Neural progenitor cell (in vitro differentiated cells): Measurements from ENCODE around the gene TICAM2. TPM values are rescaled to one million over a fixed set of nuclear protein-coding genes. Genes with fewer than 3 reads are reported as not detected.
"Not testable (repeated sequence)": the region's sequence is repeated elsewhere in the genome, so short reads cannot be mapped to it uniquely, and the experiment has no call there.

Experiments used
- DNase-seq: peaks from one replicate; pipeline ENCODE4 v3.0.0-alpha.2; 2016; ENCODE audit warnings: low spot score
- H2AFZ ChIP-seq: fragments of 200-600 bp; sonication (generic); replicated peaks from 2 replicates; pipeline ENCODE4 v1.6.1; 2016; ENCODE audit warnings: antibody characterized with exemption
- H3F3A ChIP-seq: fragments of 200-600 bp; sonication (generic); 2 replicates; pipeline ENCODE4 v1.6.1; 2016; ENCODE audit warnings: antibody characterized with exemption, low read depth
- H3K27ac ChIP-seq: fragments of 200-600 bp; sonication (generic); 2 replicates; pipeline ENCODE4 v1.5.1; 2016; ENCODE audit warnings: mild to moderate bottlenecking
- H3K27me3 ChIP-seq: fragments of 200-600 bp; sonication (generic); 2 replicates; pipeline ENCODE4 v1.6.1; 2016; ENCODE audit warnings: mild to moderate bottlenecking, moderate library complexity
- H3K36me3 ChIP-seq: fragments of 200-600 bp; sonication (generic); 2 replicates; pipeline ENCODE4 v1.5.1; 2016
- H3K4me1 ChIP-seq: fragments of 200-600 bp; sonication (generic); 2 replicates; pipeline ENCODE4 v1.6.1; 2016; ENCODE audit warnings: mixed run types
- H3K4me2 ChIP-seq: fragments of 200-600 bp; sonication (generic); 2 replicates; pipeline ENCODE4 v1.6.1; 2016
- H3K4me3 ChIP-seq: fragments of 200-600 bp; sonication (generic); 2 replicates; pipeline ENCODE4 v1.5.1; 2016
- H3K79me2 ChIP-seq: fragments of 200-600 bp; sonication (generic); 2 replicates; pipeline ENCODE4 v1.6.1; 2016; ENCODE audit warnings: low read depth
- H3K9ac ChIP-seq: fragments of 200-600 bp; sonication (generic); 2 replicates; pipeline ENCODE4 v1.6.1; 2016
- H3K9me3 ChIP-seq: fragments of 200-600 bp; sonication (generic); 2 replicates; pipeline ENCODE4 v1.5.1; 2016; ENCODE audit warnings: low read depth
- H4K20me1 ChIP-seq: fragments of 200-600 bp; sonication (generic); 2 replicates; pipeline ENCODE4 v1.6.1; 2016; ENCODE audit warnings: low read depth
- H3K27ac Mint-ChIP-seq: 3 replicates; pipeline ENCODE4 v1.8.0; 2021; ENCODE audit warnings: mixed read lengths
- H3K27me3 Mint-ChIP-seq: 2 replicates; pipeline ENCODE4 v1.8.0; 2022; ENCODE audit warnings: low read depth, mild to moderate bottlenecking, inconsistent platforms, moderate library complexity, mixed read lengths; ENCODE audit not compliant: insufficient read depth
- H3K36me3 Mint-ChIP-seq: 3 replicates; pipeline ENCODE4 v1.8.0; 2021; ENCODE audit warnings: mixed read lengths
- H3K4me1 Mint-ChIP-seq: 3 replicates; pipeline ENCODE4 v1.8.0; 2021; ENCODE audit warnings: mixed read lengths
- H3K4me3 Mint-ChIP-seq: 3 replicates; pipeline ENCODE4 v1.8.0; 2021; ENCODE audit warnings: mild to moderate bottlenecking, moderate library complexity, mixed read lengths
- H3K9me3 Mint-ChIP-seq: 3 replicates; pipeline ENCODE4 v1.8.0; 2020; ENCODE audit warnings: mixed read lengths
- CTCF ChIP-seq: fragments of 200-600 bp; sonication (generic); IDR thresholded peaks from 2 replicates; pipeline ENCODE4 v1.5.1; 2017; ENCODE audit warnings: antibody characterized with exemption, mild to moderate bottlenecking
- EZH2 ChIP-seq: fragments of 200-600 bp; sonication (generic); IDR thresholded peaks from 2 replicates; pipeline ENCODE4 v1.6.1; 2017; ENCODE audit warnings: antibody characterized with exemption, mild to moderate bottlenecking, moderate library complexity
- EZH2phosphoT487 ChIP-seq: fragments of 200-600 bp; sonication (generic); IDR thresholded peaks from 2 replicates; pipeline ENCODE4 v1.6.1; 2017; ENCODE audit warnings: antibody characterized with exemption
- total RNA-seq: library from RNA; depleted of rRNA; stranded (reverse); fragments of >200 nt; gene quantifications from 2 replicates; pipeline ENCODE4 v1.2.3, GENCODE V29; 2015; ENCODE audit warnings: low replicate concordance

Gene TICAM2
- total RNA-seq, result 0.03 TPM in 1 of 2 replicates, not detected in the other

GRCh38 chr5:115601701-115602590 lies at the start of gene TICAM2:
Gene TICAM2, minus strand, starts transcription at chr5:115602479. Its CDS starts 21,223 bp downstream, at chr5:115581256.
- peak within 1 kb of the TSS; percentile 90 for H2AFZ ChIP-seq
- peaks cover 10% of the 10 kb centered on the region for H3K4me1 Mint-ChIP-seq
- H3K4me3 ChIP-seq, result peak within 1 kb of the TSS; percentile 56

GRCh38 chr5:115649541-115649940 lies 47.3 kb upstream of the TICAM2 start:
- no peak overlapping the region for H3K4me3 ChIP-seq
- no peaks in the 10 kb centered on the region for H3K79me2 ChIP-seq
- DNase-seq, result no peak
- no peaks in the 10 kb centered on the region for H3K36me3 ChIP-seq
- H3K27ac ChIP-seq, result no peak overlapping the region
- TF ChIP-seq CTCF (no peak), EZH2 (no peak), EZH2phosphoT487 (no peak)
- H3K27me3 ChIP-seq, result no peaks in the 10 kb centered on the region
- Mint-ChIP-seq H3K27me3 (peaks cover 2% of the 10 kb centered on the region), H3K4me1 (no peaks in the 10 kb centered on the region), H3K9me3 (no peaks in the 10 kb centered on the region), H3K27ac (no peak overlapping the region), H3K4me3 (no peak overlapping the region), H3K36me3 (no peaks in the 10 kb centered on the region)
- no peak overlapping the region for H3K4me2 ChIP-seq
- no peaks in the 10 kb centered on the region for H3K9me3 ChIP-seq
- H2AFZ ChIP-seq, result no peak overlapping the region
- no peaks in the 10 kb centered on the region for H4K20me1 ChIP-seq
- H3K9ac ChIP-seq, result no peak overlapping the region
- no peaks in the 10 kb centered on the region for H3K4me1 ChIP-seq
- H3F3A ChIP-seq, result no peaks in the 10 kb centered on the region

More at GRCh38 chr5:115601701-115602590, at the start of gene TICAM2:
- Histone ChIP-seq H3K36me3 (peaks cover 3% of the 10 kb centered on the region), H3K4me2 (peak within 1 kb of the TSS; percentile 92), H3K79me2 (no peaks in the 10 kb centered on the region), H3F3A (peaks cover 16% of the 10 kb centered on the region), H3K27me3 (no peaks in the 10 kb centered on the region), H3K4me1 (peaks cover 21% of the 10 kb centered on the region), H3K9ac (no peak within 1 kb of the TSS), H3K27ac (no peak within 1 kb of the TSS), H4K20me1 (peaks cover 3% of the 10 kb centered on the region), H3K9me3 (no peaks in the 10 kb centered on the region)
- Mint-ChIP-seq H3K4me3 (peak within 1 kb of the TSS; percentile 64), H3K36me3 (peaks cover 25% of the 10 kb centered on the region), H3K9me3 (peaks cover 8% of the 10 kb centered on the region), H3K27me3 (no peaks in the 10 kb centered on the region), H3K27ac (no peak within 1 kb of the TSS)
- TF ChIP-seq EZH2phosphoT487 (no peak), CTCF (peak; percentile 46), EZH2 (no peak)
- peak; percentile 76 for DNase-seq

GRCh38 chr5:115648056-115648455 lies 45.8 kb upstream of the TICAM2 start:
- no peak overlapping the region for H3K4me3 ChIP-seq
- no peak for TF ChIP-seq EZH2phosphoT487
- TF ChIP-seq CTCF, result no peak
- no peak for TF ChIP-seq EZH2
- no peaks in the 10 kb centered on the region for H3K36me3 ChIP-seq
- no peak overlapping the region for H3K4me3 Mint-ChIP-seq
- no peaks in the 10 kb centered on the region for H3F3A ChIP-seq
- H3K27ac Mint-ChIP-seq, result no peak overlapping the region
- H3K4me2 ChIP-seq, result no peak overlapping the region
- H3K27me3 ChIP-seq, result no peaks in the 10 kb centered on the region
- H2AFZ ChIP-seq, result no peak overlapping the region
- no peaks in the 10 kb centered on the region for H3K4me1 ChIP-seq
- no peaks in the 10 kb centered on the region for H3K9me3 Mint-ChIP-seq
- no peak for DNase-seq
- no peak overlapping the region for H3K27ac ChIP-seq
- H4K20me1 ChIP-seq, result no peaks in the 10 kb centered on the region
- H3K36me3 Mint-ChIP-seq, result no peaks in the 10 kb centered on the region
- H3K27me3 Mint-ChIP-seq, result peaks cover 2% of the 10 kb centered on the region
- H3K79me2 ChIP-seq, result no peaks in the 10 kb centered on the region
- H3K9ac ChIP-seq, result no peak overlapping the region
- no peaks in the 10 kb centered on the region for H3K9me3 ChIP-seq
- H3K4me1 Mint-ChIP-seq, result no peaks in the 10 kb centered on the region

- H3K9me3 ChIP-seq, H3K4me1 Mint-ChIP-seq, H3K27ac Mint-ChIP-seq, H3K4me1 ChIP-seq, H3F3A ChIP-seq, H4K20me1 ChIP-seq, H3K36me3 Mint-ChIP-seq, H3K4me2 ChIP-seq, H3K4me3 Mint-ChIP-seq, H3K27ac ChIP-seq, H3K9me3 Mint-ChIP-seq, H3K9ac ChIP-seq, DNase-seq, H3K79me2 ChIP-seq, H3K27me3 Mint-ChIP-seq, H3K27me3 ChIP-seq, H2AFZ ChIP-seq, H3K4me3 ChIP-seq, H3K36me3 ChIP-seq: not testable (repeated sequence)
Measured at GRCh38 chr5:115645386-115645785, 43.1 kb upstream of the TICAM2 start.
